Common myeloid progenitor, CD34-positive (primary cell): ENCODE results near the gene SOX5.
"Not testable (repeated sequence)": the region's sequence is repeated elsewhere in the genome, so short reads cannot be mapped to it uniquely, and the experiment has no call there.

Experiments used
- CTCF ChIA-PET: fragments of 350-600 bp; sonication (Branson Sonifier 250); formaldehyde crosslinking; loops from one replicate; lab custom pipeline; 2021; ENCODE audit warnings: antibody characterized with exemption; lab: Charles Lee
- POLR2A ChIA-PET: fragments of 350-600 bp; sonication (Branson Sonifier 250); formaldehyde crosslinking; loops from one replicate; lab custom pipeline; 2021; ENCODE audit warnings: antibody characterized with exemption; lab: Charles Lee
- DNase-seq, 3 donors: peaks; one replicate each; pipeline versions ENCODE4 v3.0.0 to v3.0.0-alpha.2; 2013
- H3K27ac ChIP-seq, 2 experiments: 1 replicate in 1 of 2; 2 replicates in 1 of 2; pipeline ENCODE4 v1.7.0; 2013; ENCODE audit warnings: inconsistent platforms in 2 of 2, low read length in 2 of 2, mild to moderate bottlenecking in 2 of 2, low read depth in 1 of 2, moderate library complexity in 1 of 2; ENCODE audit not compliant: severe bottlenecking in 2 of 2, insufficient read depth in 1 of 2, poor library complexity in 1 of 2
- H3K27me3 ChIP-seq, 5 experiments: replicated peaks in 2 of 5; 1 replicate in 3 of 5; 2 replicates in 2 of 5; pipeline versions ENCODE4 v1.6.1 to v1.7.0; 2013; ENCODE audit warnings: low read length in 4 of 5, mild to moderate bottlenecking in 2 of 5, moderate library complexity in 2 of 5, inconsistent platforms in 1 of 5; ENCODE audit not compliant: insufficient read depth in 5 of 5, control insufficient read depth in 4 of 5
- H3K36me3 ChIP-seq, 4 experiments: 1 replicate in 2 of 4; 2 replicates in 2 of 4; pipeline versions ENCODE4 v1.6.1 to v1.7.0; 2013; ENCODE audit warnings: low read length in 3 of 4, control low read depth in 1 of 4, mild to moderate bottlenecking in 1 of 4; ENCODE audit not compliant: control insufficient read depth in 4 of 4, insufficient read depth in 4 of 4
- H3K4me1 ChIP-seq, 4 experiments: 1 replicate in 3 of 4; 2 replicates in 1 of 4; pipeline versions ENCODE4 v1.6.1 to v1.7.1; 2013; ENCODE audit warnings: low read length in 3 of 4, mild to moderate bottlenecking in 3 of 4, control low read depth in 1 of 4, inconsistent platforms in 1 of 4, moderate library complexity in 1 of 4; ENCODE audit not compliant: control insufficient read depth in 4 of 4, insufficient read depth in 4 of 4; ENCODE audit errors: control extremely low read depth in 1 of 4
- H3K4me3 ChIP-seq, 7 experiments: 1 replicate in 4 of 7; 2 replicates in 3 of 7; pipeline versions ENCODE4 v1.5.1 to v1.7.0; 2013; ENCODE audit warnings: mild to moderate bottlenecking in 7 of 7, low read length in 6 of 7, moderate library complexity in 6 of 7, inconsistent platforms in 2 of 7, low read depth in 2 of 7, control low read depth in 1 of 7; ENCODE audit not compliant: insufficient read depth in 4 of 7, control insufficient read depth in 1 of 7; ENCODE audit errors: extremely low read depth in 1 of 7
- H3K9me3 ChIP-seq, 5 experiments: 1 replicate in 4 of 5; 2 replicates in 1 of 5; pipeline versions ENCODE4 v1.6.1 to v1.7.1; 2013; ENCODE audit warnings: low read length in 4 of 5, mild to moderate bottlenecking in 2 of 5, inconsistent platforms in 1 of 5, low read depth in 1 of 5, moderate library complexity in 1 of 5; ENCODE audit not compliant: control insufficient read depth in 4 of 5, insufficient read depth in 2 of 5; ENCODE audit errors: control extremely low read depth in 1 of 5
- WGBS: methylation state at CpG from one replicate; pipeline ENCODE4 v1.1.5; 2013; ENCODE audit not compliant: insufficient coverage; 5-methylcytosine and 5-hydroxymethylcytosine counted together

Gene SOX5

GRCh38 chr12:23505736-23506135 lies 443.7 kb downstream of the SOX5 start:
- H3K36me3 ChIP-seq, H3K27me3 ChIP-seq, CTCF ChIA-PET, H3K27ac ChIP-seq, DNase-seq, H3K4me3 ChIP-seq, H3K9me3 ChIP-seq, POLR2A ChIA-PET, H3K4me1 ChIP-seq: not testable (repeated sequence)
- WGBS: no CpG with 5 or more reads among the region's 1 CpG

GRCh38 chr12:23504641-23505399 lies 444.6 kb downstream of the SOX5 start:
- Histone ChIP-seq H3K36me3 (no peaks in the 10 kb centered on the region), H3K27me3 (no peaks in the 10 kb centered on the region), H3K4me3 (no peak overlapping the region), H3K4me1 (no peaks in the 10 kb centered on the region), H3K9me3 (peaks cover 0 to 2% (median 0%) of the 10 kb centered on the region in 5 experiments), H3K27ac (no peak overlapping the region)
- CTCF ChIA-PET: no interaction called here
- DNase-seq: no peak
- POLR2A ChIA-PET: no interaction called here
- WGBS: 80% methylated on average over 1 of the region's 4 CpGs

GRCh38 chr12:23504043-23504442 lies 445.4 kb downstream of the SOX5 start:
- H3K9me3 ChIP-seq: peaks cover 0 to 2% (median 0%) of the 10 kb centered on the region in 5 experiments
- ChIA-PET POLR2A (no interaction called here), CTCF (no interaction called here)
- no peak for DNase-seq
- no peaks in the 10 kb centered on the region for H3K4me1 ChIP-seq
- H3K4me3 ChIP-seq: no peak overlapping the region
- H3K27me3 ChIP-seq: no peaks in the 10 kb centered on the region
- no peak overlapping the region for H3K27ac ChIP-seq
- WGBS: 66% methylated on average over 2 of the region's 2 CpGs
- H3K36me3 ChIP-seq: no peaks in the 10 kb centered on the region

- CTCF ChIA-PET: no interaction called here
These were observed 445.9 kb downstream of the SOX5 start for GRCh38 chr12:23503544-23503943.

GRCh38 chr12:23502259-23502658 lies 447.2 kb downstream of the SOX5 start:
- CTCF ChIA-PET: no interaction called here
- 87% methylated on average over 3 of the region's 3 CpGs for WGBS

More at GRCh38 chr12:23503544-23503943, 445.9 kb downstream of the SOX5 start:
- peaks cover 0 to 2% (median 0%) of the 10 kb centered on the region in 5 experiments for H3K9me3 ChIP-seq
- no peaks in the 10 kb centered on the region for H3K36me3 ChIP-seq
- DNase-seq: no peak
- POLR2A ChIA-PET: no interaction called here
- no peaks in the 10 kb centered on the region for H3K4me1 ChIP-seq
- 60% methylated on average over 1 of the region's 2 CpGs for WGBS
- no peak overlapping the region for H3K27ac ChIP-seq
- H3K27me3 ChIP-seq: no peaks in the 10 kb centered on the region
- H3K4me3 ChIP-seq: no peak overlapping the region

GRCh38 chr12:23495472-23495871 lies 454.0 kb downstream of the SOX5 start:
- ChIA-PET POLR2A (no interaction called here), CTCF (no interaction called here)

More at GRCh38 chr12:23502259-23502658, 447.2 kb downstream of the SOX5 start:
- Histone ChIP-seq H3K36me3 (no peaks in the 10 kb centered on the region), H3K27me3 (no peaks in the 10 kb centered on the region), H3K27ac (no peak overlapping the region), H3K4me3 (no peak overlapping the region), H3K4me1 (no peaks in the 10 kb centered on the region), H3K9me3 (peaks cover 0 to 2% (median 0%) of the 10 kb centered on the region in 5 experiments)
- DNase-seq: no peak
- POLR2A ChIA-PET: no interaction called here

GRCh38 chr12:23493672-23494071 lies 455.8 kb downstream of the SOX5 start:
- no peak for DNase-seq
- no peaks in the 10 kb centered on the region for H3K4me1 ChIP-seq
- CTCF ChIA-PET: no interaction called here
- H3K36me3 ChIP-seq: no peaks in the 10 kb centered on the region
- WGBS: 60% methylated on average over 1 of the region's 1 CpG
- no peak overlapping the region for H3K4me3 ChIP-seq
- POLR2A ChIA-PET: no interaction called here
- H3K9me3 ChIP-seq: no peaks in the 10 kb centered on the region
- no peaks in the 10 kb centered on the region for H3K27me3 ChIP-seq
- no peak overlapping the region for H3K27ac ChIP-seq

More at GRCh38 chr12:23495472-23495871, 454.0 kb downstream of the SOX5 start:
- WGBS: 80% methylated on average over 1 of the region's 2 CpGs
- Histone ChIP-seq H3K27ac (no peak overlapping the region), H3K4me1 (no peaks in the 10 kb centered on the region), H3K9me3 (no peaks in the 10 kb centered on the region), H3K27me3 (no peaks in the 10 kb centered on the region), H3K4me3 (no peak overlapping the region), H3K36me3 (no peaks in the 10 kb centered on the region)
- DNase-seq: no peak
